ENCODE data around the gene CABCOCO1.

CABCOCO1 gene

DNA sequence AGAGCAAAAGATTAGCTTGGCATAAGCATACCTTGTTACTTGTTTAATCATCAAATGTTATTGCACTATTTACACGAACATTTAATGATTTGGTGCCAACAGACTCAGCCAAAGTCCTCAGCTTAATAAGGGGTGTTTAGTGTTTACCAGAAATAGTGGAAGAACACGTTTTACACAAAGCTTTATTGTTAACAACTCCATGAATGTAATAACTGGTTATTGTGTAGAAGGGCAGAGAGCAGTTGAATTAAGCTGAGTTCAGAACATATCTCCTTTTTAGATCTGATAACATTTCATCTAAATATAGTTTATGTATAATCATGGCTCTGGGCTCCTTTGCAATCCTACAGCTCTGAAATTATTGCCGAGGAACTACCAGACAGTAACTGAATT, 99.1 kb downstream of the CABCOCO1 start:
- ChIA-PET POLR2A (interaction anchor here (1.1 kb wide), 1 partner anchor 11 kb away, joined by 3 read pairs; no protein-coding TSS in a partner anchor), CTCF (interaction anchor here (1.0 to 2.3 kb wide), 3 partner anchors 11 to 484 kb away, joined by 3 to 13 read pairs (median 5); no protein-coding TSS in a partner anchor)
- no peak for DNase-seq (ENCODE audit: extremely low spot score)
- no peak for TF ChIP-seq NFRKB (IDR thresholded peaks at IDR 0.05)
- no peak for TF ChIP-seq TARDBP (IDR thresholded peaks at IDR 0.05)
- no peak for TF ChIP-seq LEF1 (IDR thresholded peaks at IDR 0.05; ENCODE audit: borderline replicate concordance)
- no peak for TF ChIP-seq HDGF (IDR thresholded peaks at IDR 0.05; ENCODE audit: borderline replicate concordance)
- TF ChIP-seq, protein P1, sequence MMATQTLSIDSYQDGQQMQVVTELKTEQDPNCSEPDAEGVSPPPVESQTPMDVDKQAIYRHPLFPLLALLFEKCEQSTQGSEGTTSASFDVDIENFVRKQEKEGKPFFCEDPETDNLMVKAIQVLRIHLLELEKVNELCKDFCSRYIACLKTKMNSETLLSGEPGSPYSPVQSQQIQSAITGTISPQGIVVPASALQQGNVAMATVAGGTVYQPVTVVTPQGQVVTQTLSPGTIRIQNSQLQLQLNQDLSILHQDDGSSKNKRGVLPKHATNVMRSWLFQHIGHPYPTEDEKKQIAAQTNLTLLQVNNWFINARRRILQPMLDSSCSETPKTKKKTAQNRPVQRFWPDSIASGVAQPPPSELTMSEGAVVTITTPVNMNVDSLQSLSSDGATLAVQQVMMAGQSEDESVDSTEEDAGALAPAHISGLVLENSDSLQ (IDR thresholded peaks at IDR 0.05) = no peak
- no peak for TF ChIP-seq ELF4 (IDR thresholded peaks at IDR 0.05)
- no peak for TF ChIP-seq ARNT (IDR thresholded peaks at IDR 0.05)
- TF ChIP-seq BHLHE40 (IDR thresholded peaks at IDR 0.05; ENCODE audit: borderline replicate concordance) = no peak
- TF ChIP-seq FOXA1 (IDR thresholded peaks at IDR 0.05) = no peak

DNA sequence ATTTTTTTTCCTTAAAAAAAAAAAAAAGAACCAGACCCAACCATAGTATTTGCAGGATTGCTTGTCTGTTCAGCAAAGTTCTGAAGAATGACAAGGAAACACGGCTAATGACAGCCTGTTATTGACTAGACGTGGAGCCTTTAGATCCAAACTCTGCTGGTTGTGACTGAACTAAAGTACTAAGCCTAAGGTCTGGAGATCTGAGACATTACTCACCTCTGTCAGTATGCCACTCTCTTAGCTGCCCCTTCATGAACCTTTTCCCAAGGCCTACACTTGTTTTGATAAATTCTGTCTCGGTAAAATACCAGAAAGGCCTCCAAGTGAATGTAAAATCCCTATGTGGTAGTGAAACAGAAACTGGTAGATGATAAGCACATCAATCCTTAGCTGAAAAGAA, 101.0 kb downstream of the CABCOCO1 start:
- DNase-seq (ENCODE audit: extremely low spot score) = no peak
- ChIA-PET CTCF (no interaction called here), POLR2A (no interaction called here)
- TF ChIP-seq ZNF384 (IDR thresholded peaks at IDR 0.05) (no peak), ELF4 (IDR thresholded peaks at IDR 0.05) (no peak), NFRKB (IDR thresholded peaks at IDR 0.05) (no peak), TARDBP (IDR thresholded peaks at IDR 0.05) (no peak), SUZ12 (IDR thresholded peaks at IDR 0.05) (no peak), FOXA1 (IDR thresholded peaks at IDR 0.05) (no peak), CTBP1 (IDR thresholded peaks at IDR 0.05; ENCODE audit: borderline replicate concordance) (no peak)

DNA sequence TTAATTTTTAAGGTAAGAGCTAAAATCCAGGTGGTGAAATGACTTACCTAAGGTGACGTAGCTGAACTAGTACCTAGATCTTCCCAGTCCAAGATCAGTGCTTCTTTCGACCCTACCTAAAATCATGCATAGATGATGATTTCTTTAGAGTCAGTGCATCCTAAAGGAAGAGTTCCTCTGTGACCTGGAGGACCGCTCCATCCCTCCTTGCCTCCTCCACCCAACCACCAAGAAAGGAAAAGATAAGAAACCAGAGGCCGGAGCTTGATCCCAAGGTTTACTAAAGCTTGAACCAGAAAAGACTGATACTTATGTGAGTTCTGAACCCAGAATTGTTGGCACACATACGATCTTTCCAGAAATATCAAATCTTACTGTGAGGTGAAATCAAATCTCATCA, 101.8 kb downstream of the CABCOCO1 start:
- ChIA-PET CTCF (interaction anchor here (0.6 to 0.9 kb wide), 2 partner anchors 15 to 135 kb away, joined by 3 read pairs; no protein-coding TSS in a partner anchor), POLR2A (no interaction called here)
- DNase-seq (ENCODE audit: extremely low spot score) = no peak
- no peak for TF ChIP-seq CTBP1 (IDR thresholded peaks at IDR 0.05; ENCODE audit: borderline replicate concordance)
- TF ChIP-seq SP1 (IDR thresholded peaks at IDR 0.05) = no peak
- no peak for TF ChIP-seq FOXM1 (IDR thresholded peaks at IDR 0.05; ENCODE audit: borderline replicate concordance)
- no peak for TF ChIP-seq L3MBTL2 (conservative IDR thresholded peaks at IDR 0.05)
- TF ChIP-seq, protein P1 (IDR thresholded peaks at IDR 0.05) = no peak

DNA sequence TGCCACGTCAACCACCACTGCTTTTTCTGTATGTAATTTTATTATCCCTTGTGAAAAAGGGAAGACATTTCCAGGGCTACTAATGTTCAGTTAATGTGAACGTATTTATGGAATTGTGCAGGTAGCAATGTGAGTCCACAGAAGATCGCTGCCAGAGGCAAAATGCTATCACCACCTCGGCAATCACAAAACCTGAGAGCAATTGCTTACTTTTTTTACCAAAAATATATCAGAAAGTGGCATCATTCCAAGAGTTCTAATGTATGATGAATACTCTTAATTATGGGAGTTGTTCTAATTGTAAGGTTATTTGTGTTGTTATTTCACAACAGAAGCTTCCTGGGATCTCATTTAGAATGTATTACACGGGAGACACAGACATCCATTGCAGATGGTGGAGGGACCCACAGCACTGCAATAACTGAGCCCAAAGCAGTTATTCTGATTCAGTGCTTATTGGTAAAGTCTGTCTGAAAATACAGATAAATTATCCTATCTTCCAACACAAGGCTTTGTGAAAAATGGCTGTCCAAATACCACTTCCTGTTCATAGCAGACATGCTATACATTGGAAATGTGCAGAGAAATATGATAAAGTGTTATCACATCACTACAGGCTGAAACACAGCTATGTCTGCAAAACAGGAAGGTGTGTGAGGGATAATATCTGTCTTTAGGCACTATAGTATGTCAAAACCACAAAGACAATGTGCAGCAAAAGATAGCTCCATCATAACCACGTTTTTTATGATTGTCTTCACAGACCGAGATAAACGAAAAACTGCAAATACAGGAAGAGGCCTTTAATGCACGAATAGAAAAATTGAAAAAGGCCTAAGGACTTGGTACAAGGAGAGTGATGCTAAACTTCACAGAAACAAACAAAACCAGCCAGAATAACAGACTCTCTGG, 102.7 kb downstream of the CABCOCO1 start:
- ChIA-PET POLR2A (no interaction called here), CTCF (interaction anchor here (0.6 to 0.9 kb wide), 2 partner anchors 15 to 134 kb away, joined by 3 read pairs; no protein-coding TSS in a partner anchor)
- DNase-seq (ENCODE audit: extremely low spot score) = no peak
- no peak for TF ChIP-seq TARDBP (IDR thresholded peaks at IDR 0.05)
- no peak for TF ChIP-seq SUZ12 (IDR thresholded peaks at IDR 0.05)
- no peak for TF ChIP-seq BHLHE40 (IDR thresholded peaks at IDR 0.05; ENCODE audit: borderline replicate concordance)
- TF ChIP-seq FOXK2 (IDR thresholded peaks at IDR 0.05) = no peak
- TF ChIP-seq LEF1 (IDR thresholded peaks at IDR 0.05; ENCODE audit: borderline replicate concordance) = no peak
- no peak for TF ChIP-seq ZNF384 (IDR thresholded peaks at IDR 0.05)
- no peak for TF ChIP-seq SP1 (IDR thresholded peaks at IDR 0.05)
- no peak for TF ChIP-seq NFRKB (IDR thresholded peaks at IDR 0.05)
- no peak for TF ChIP-seq ARNT (IDR thresholded peaks at IDR 0.05)
- TF ChIP-seq, protein P1 (IDR thresholded peaks at IDR 0.05) = no peak
- TF ChIP-seq FOXA1 (IDR thresholded peaks at IDR 0.05) = no peak
- no peak for TF ChIP-seq ELF4 (IDR thresholded peaks at IDR 0.05)
- TF ChIP-seq FOXM1 (IDR thresholded peaks at IDR 0.05; ENCODE audit: borderline replicate concordance) = no peak
- no peak for TF ChIP-seq L3MBTL2 (conservative IDR thresholded peaks at IDR 0.05)

DNA sequence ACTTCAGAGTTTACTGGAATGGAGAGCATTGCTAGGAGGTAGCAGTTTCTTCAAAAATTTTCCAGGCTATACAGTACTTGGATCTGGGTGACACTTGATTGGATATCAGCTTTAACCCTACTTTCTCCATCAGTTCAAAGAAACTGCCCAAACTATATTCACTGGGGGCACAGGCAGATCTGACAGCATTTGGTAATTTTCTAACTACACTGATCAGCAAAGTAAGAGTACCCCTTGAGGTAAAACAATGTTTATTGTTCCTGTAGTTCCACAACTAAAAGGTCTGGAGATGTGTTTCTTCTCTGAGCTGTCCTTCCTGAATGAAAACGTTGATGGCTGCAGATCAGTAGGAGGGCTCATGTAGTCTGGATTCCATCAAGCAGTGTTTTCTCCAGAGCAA, 104.2 kb downstream of the CABCOCO1 start:
- DNase-seq (ENCODE audit: extremely low spot score) = no peak
- ChIA-PET CTCF (no interaction called here), POLR2A (no interaction called here)
- TF ChIP-seq FOXK2 (IDR thresholded peaks at IDR 0.05) (no peak), ARNT (IDR thresholded peaks at IDR 0.05) (no peak), NFRKB (IDR thresholded peaks at IDR 0.05) (no peak), ELF4 (IDR thresholded peaks at IDR 0.05) (no peak), CTBP1 (IDR thresholded peaks at IDR 0.05; ENCODE audit: borderline replicate concordance) (no peak), ZNF384 (IDR thresholded peaks at IDR 0.05) (no peak), L3MBTL2 (conservative IDR thresholded peaks at IDR 0.05) (no peak), FOXM1 (IDR thresholded peaks at IDR 0.05; ENCODE audit: borderline replicate concordance) (no peak), BHLHE40 (IDR thresholded peaks at IDR 0.05; ENCODE audit: borderline replicate concordance) (no peak), HDGF (IDR thresholded peaks at IDR 0.05; ENCODE audit: borderline replicate concordance) (no peak), SUZ12 (IDR thresholded peaks at IDR 0.05) (no peak), TARDBP (IDR thresholded peaks at IDR 0.05) (no peak)
- TF ChIP-seq, protein P1 (IDR thresholded peaks at IDR 0.05) = no peak
